SIG-M5 treated with dmso at 0.1 percent for 504 hours (cell line): ENCODE measurements around the gene PMVK.
A peak's percentile ranks its signal among the peaks of the same experiment; 100 is the strongest.

Experiments used
- DNase-seq: peaks from one replicate; lab custom pipeline; 2025; ENCODE audit not compliant: unreplicated experiment; lab: John Stamatoyannopoulos, UW

PMVK gene

DNA sequence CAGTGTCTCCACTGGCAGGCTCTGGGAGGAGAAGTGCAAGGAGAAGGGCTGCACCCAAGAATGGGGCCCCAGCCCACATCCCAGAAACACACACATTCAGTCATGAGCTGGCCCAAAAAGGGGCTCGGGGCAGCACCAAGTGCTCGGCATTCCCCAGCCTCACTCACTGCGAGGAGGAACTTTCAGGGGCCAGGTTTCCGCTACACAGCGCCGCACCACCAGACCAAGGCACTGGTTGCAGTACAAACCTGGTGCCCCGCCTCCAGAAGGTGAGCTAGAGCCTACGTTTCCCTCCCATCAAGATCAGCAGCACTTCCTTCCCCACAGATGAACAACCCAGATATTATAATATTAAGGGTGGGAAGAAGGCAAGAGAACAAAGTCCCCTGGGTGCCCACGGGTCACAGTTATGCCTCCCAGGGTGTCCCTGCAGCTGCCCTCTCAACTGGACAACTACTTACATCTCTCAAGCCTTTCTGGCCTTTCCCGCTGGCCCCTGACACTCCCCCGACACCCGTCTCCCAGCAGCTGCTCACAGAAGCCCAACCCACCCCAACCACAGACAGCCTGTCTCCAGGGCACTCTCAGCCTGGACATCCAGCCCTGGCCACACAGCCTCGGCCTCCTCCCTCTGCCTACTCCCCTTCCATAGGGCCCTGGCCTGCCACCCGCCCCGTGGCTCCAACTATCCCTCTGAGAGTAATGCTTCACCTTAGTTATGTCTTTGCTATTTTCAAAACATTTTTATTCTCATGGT lies 15.6 kb upstream of the PMVK start:
- no peak for DNase-seq

- no peak for DNase-seq
Measured at GRCh38 chr1:154948079-154948478, 11.6 kb upstream of the PMVK start.

DNA sequence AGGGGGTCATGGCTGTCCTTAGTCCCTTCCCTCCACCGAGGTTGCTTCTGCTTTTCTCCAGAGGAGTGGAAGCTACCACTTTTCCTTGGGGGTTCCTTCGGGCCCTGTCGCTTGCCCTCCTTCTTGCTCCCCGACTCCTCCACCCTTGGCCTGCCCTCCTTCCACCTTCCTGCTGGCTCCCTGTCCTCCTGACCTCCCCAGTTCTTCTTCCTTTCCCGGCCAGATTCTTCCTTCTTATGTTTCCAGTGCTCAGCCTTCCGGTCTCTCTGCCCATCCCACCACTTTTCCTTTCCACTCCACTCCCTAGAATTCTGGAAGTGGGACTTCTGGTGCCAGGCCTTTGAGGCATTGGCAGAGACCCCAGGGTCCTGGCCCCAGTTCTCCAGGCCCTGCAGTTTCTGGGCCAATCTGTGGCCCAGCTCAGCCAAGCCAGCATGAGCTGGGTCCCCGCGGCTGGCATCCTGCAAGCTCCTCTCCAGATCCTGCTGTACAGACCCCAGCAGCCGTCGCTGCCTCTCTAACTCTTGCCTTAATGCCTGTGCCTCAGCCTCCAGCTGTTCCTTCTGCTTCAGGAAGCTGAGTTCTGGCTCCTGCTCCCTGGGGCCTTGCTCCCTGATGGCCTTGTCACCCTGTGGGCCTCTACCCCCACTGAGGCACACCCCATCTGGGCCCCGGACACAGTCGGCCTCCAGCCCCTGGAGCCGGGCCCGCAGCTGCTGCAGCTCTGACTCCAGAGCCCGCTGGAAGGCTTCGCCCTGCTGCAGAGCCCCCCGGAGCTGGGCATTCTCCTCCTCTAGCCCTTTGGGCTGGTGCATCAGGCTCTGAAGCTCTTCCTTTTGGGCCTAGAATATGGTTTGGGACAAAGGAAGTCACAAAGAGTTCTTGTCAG lies 9.7 kb upstream of the PMVK start:
- no peak for DNase-seq

DNA sequence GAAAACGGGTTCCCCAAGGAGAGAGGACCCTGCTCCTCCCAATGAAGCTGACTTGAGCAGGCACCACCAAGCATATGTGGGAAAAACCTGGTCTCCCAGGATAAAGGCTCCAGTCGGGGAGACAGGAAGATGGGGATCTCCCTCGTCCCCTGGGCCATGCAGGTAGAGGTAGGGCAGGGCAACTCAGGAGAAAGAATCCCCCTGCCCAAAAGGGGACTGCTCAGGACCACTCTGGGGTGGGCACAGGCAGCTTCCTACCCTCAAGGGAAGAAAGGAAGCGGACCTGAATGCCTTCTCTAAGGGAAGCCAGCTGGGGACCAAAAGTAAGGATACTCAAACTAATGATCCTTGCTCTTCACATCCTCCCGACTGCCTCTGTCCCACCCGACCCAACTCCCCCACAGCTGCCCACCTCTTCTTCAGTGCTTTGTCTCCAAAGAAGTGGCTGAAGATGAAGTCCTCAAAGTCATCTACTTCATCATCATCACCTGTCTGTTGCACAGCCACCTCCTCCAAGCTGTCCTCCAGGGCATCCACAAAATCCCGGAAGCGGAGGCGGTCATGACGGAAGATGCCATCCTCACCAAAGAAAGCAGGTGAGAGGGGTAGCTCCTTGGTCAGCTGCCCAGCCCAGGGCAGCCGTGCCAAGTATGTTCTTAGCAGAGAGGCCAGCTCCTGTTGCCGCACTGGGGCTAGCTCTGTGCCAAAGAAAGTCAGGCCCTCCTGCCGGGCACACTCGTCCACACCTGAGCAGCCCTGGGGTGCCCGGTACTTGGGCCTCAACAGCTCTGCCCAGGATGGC lies 8.8 kb upstream of the PMVK start:
- DNase-seq, result no peak

DNA sequence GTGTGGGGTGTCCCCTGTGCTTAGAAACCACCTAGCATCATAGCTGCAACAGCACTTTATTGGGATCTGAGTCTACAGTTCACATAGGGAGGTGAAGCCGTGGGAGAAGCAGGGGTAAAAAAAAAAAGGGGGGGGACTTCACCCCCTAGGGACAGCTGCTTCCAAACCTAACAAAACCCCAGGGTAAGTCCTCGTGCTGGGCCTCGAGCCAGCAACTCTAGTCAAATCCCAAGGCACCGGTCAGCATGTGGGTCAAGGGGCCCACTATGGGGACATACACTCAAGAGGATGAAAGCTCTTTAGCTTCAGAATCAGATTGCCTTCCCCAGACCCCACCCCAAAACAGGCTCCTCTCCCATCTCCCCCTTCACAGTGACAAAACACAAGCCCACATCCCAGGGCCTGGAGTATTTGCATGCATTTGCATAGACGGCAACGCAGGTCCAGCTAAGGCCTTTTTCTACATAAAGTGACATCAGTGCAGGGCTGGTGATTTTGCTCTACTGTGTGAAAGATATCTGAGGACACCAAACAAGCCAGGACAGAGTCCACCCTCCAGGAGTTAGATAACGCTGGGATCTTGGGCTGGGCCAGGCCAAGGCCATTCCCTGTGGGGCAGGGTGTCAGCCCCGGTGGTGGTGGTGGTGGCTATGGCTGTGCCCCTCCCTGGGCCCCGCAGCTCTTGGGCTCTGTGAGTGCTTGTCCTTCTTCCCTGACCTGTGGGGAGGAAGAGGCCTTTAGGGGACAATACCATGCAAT lies 8.1 kb upstream of the PMVK start:
- DNase-seq, result no peak

DNA sequence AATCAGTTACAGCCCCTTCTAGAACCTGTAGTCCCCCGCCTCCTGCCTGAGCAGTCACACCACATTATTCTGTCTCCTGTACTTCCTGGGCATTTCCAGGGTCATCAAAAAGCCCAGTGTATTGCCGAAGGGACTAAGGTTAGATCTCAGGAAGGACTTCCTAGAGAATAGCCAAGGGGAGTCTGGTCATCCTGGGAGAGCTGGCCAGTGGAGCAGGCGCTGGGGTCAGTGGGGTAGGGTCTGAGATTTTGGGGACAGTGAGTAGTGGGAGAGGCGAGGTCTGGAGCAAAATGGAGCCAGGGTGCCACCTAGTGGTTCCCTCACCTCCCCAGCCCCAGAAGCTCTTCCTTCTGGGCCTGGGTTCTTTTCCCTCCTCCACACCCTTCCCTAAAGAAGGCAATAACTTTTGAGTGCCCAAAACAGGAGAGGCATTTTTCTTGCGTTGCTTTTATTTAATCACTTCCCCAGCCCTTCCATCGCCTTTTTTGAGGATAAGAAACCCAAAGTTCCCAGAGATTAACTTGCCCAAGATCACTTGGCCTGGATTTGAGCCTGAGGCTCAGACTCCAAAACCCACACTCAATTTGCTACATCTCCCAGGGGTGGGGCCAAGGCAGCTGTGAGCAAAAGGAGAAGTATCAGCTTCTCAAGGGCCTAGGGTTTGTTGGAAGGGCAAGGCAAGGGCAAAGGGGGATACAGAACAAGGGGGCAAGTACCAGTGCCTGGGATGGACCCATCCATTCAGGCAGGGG lies 7.3 kb upstream of the PMVK start:
- DNase-seq, result peak; percentile 76

- DNase-seq, result no peak
Measured at GRCh38 chr1:154941333-154942013, 5.0 kb upstream of the PMVK start.

DNA sequence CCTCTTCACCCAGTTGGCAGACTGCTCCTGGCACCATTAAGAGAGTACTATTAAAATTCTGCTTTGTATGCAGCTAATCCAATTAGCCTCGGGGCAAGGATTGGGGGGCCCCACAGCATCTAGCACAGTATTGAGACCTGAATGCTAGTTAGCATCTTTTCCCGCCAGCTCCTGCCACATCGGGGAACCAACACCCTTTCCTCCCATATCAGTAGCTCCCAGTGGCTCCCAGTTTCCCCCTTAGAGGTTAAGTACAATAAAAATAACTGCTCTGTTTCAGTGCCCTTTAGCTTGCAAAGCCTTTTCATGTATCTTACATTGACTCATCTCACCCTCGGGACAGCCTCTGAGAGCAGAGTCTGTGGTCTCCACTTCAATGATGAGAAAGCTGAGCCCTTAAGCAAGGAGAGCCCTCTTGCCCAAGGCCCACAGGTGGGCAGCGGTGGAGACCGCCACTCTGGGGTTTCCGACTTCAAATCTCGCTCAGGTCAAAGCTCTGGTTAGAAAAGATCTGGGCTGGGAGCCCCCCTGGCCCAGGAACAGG lies 4.2 kb upstream of the PMVK start:
- no peak for DNase-seq

DNA sequence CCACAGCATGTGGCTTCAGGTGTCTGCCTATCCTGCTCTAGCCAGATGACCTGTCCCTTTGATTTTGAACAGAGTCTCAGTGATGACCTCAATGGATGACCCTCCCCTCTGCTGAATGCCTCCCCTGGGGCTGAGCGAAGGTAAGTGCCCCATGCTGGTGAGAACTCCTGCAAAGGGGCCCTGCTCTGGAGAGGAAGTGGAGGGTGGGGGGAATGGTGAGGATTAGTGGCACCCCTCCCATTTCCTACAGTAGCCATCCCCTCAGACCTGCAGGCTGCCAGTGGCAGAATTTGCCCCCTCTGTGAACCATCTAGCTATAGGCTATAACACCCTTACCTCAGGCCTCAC lies 3.7 kb upstream of the PMVK start:
- no peak for DNase-seq

DNA sequence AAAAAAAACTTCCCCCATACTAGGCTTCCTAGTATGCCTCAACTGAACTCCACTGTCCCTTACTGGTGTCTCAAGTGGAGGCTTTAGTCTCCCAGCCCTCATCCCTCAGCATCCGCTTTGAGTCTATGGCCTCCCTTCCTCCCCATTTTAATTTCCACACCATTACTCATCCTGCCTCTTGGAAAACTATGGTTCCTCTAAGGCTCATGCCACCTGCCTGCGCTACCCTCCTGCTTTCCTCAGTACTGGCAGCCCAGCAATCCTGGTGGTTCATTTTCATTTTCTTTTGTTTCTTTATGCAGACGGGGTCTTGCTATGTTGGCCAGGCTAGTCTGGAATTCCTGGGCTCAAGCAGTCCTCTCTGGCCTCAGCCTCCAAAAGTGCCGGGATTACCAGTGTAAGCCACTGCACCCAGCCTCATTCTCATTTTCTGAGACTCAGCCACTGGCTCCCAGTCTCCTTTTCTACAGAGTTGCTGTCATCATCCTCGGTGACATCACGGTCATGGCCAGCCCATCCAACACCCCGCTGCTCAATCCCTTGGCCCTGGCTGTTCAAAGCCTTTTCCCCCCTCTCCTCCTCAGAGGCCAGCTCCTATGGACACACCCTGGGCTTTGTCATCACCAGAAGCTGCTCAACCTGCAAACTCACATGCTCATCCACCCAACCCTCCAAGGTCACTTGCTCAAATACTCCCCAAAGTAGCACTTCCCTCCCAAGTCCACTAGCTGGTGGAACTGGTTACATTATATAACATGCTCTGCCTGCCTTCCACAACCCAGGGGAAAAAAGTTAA lies 2.3 kb upstream of the PMVK start:
- peak; percentile 68 for DNase-seq

GRCh38 chr1:154937988-154938386 lies 1.5 kb upstream of the PMVK start:
- no peak for DNase-seq

DNA sequence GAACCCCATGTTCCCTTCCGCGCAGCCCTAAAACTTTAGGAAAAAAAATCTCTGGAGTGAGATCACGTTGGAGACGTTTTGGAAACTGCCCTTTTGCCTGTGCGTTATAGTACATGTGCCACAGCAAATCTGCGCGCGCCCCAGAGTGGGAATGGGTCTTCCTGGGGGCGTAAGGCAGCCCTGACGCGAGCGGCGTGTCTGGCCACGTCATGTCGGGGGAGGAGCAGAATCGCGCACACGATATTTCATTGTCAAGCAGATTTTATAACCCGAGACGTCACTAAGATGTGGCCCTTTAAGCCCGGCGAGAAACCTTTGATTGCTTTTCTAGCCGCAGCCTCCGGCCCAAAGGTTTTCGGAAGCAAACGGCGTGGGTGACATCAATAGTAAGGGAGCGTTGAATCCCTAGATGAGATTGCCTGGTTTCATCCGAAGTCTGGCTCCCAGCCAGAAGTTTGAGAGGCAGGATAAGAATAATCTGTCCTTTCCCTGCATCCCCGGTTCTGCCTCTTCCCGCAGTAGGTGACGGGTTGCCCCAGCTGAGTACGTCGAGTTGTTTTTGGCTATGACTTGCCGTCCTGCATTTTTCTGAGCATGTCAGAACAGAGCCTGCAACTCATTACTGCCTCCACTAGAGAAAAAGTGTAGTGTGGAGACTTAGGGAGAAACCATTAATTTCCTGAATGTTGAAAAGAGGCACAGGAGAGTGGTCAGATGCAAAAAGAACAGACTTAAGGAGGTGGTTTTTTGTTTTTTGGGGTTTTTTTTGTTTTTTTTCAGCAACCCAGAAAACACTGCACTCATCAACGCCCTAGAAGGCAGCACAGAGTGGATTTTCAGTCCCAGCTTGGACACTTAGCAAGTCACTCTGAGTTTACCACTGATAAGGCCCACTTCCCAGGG lies 817 bp upstream of the PMVK start:
- peak; percentile 95 for DNase-seq

GRCh38 chr1:154935749-154936554 lies 567 bp downstream of the PMVK start:
- DNase-seq, result no peak

GRCh38 chr1:154934358-154934948 lies 2.1 kb downstream of the PMVK start:
- DNase-seq, result no peak

- no peak for DNase-seq
Measured at GRCh38 chr1:154931940-154932487, 4.5 kb downstream of the PMVK start.

DNA sequence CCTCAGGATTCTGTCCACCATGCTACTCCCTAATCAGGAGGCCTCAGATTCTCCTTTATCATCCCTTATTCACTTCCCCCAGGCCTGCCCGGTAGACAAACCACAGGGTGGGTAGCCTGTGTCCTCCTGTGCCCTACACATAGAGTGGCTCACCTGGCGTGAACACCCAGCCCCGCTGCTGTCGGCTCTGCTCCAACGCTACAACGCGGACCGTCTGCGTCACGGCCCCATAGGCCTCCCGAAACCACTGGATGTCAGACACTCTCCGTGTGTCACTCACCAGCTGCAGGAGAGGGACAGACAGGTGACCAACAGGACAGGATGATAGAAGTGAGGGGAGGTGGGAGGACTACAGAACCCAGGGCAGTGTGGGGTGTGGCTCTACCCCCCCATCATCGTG lies 10.3 kb downstream of the PMVK start:
- DNase-seq, result no peak
